ENCODE results near the gene EPHA6. TPM values are rescaled to one million over a fixed set of nuclear protein-coding genes. Genes with fewer than 3 reads are reported as not detected.

The EPHA6 gene
- total RNA-seq, 2 donors from 2014 or later = 0.22 to 3.0 TPM

- H3K4me1 ChIP-seq = peaks cover 4% of the 10 kb centered on the region
- H3K36me3 ChIP-seq = no peaks in the 10 kb centered on the region
- peak overlapping the region; percentile 74 for H3K9ac ChIP-seq (ENCODE audit: low read depth in 2 of 2, low read length in 2 of 2)
- intact Hi-C loops (cut with DNase I) = no loop called here
- H3K4me3 ChIP-seq = peak overlapping the region; percentile 87
- no peaks in the 10 kb centered on the region for H3K27me3 ChIP-seq
- TF ChIP-seq CTCF (IDR thresholded peaks at IDR 0.05) = no peak
- peak overlapping the region; percentile 80 for H3K27ac ChIP-seq
- no peaks in the 10 kb centered on the region for H3K9me3 ChIP-seq
- no peak for DNase-seq
These were observed 949.4 kb downstream of the EPHA6 start for GRCh38 chr3:97763586-97764406.

GRCh38 chr3:97764407-97765238 lies 950.2 kb downstream of the EPHA6 start, which contains the start of gene ARL6:
TSS of gene ARL6 (plus strand) at chr3:97764758. CDS start at chr3:97768108, 3,350 bp downstream.
- Histone ChIP-seq H3K27ac (peak within 1 kb of the TSS; percentile 80), H3K27me3 (no peaks in the 10 kb centered on the region), H3K36me3 (no peaks in the 10 kb centered on the region), H3K9ac (ENCODE audit: low read depth in 2 of 2, low read length in 2 of 2) (peak within 1 kb of the TSS; percentile 74), H3K4me1 (peaks cover 4% of the 10 kb centered on the region), H3K4me3 (peak within 1 kb of the TSS; percentile 87), H3K9me3 (no peaks in the 10 kb centered on the region)
- intact Hi-C loops (cut with DNase I) = no loop called here
- DNase-seq = peak; percentile 87
- TF ChIP-seq CTCF (IDR thresholded peaks at IDR 0.05) = no peak

GRCh38 chr3:97765336-97765735 lies 950.9 kb downstream of the EPHA6 start:
- Histone ChIP-seq H3K9ac (ENCODE audit: low read depth in 2 of 2, low read length in 2 of 2) (peak overlapping the region in 1 of 2 donors; percentile 74), H3K36me3 (no peaks in the 10 kb centered on the region), H3K4me1 (peaks cover 4% of the 10 kb centered on the region), H3K9me3 (no peaks in the 10 kb centered on the region), H3K27ac (no peak overlapping the region), H3K27me3 (no peaks in the 10 kb centered on the region), H3K4me3 (no peak overlapping the region)
- intact Hi-C loops (cut with DNase I) = no loop called here
- DNase-seq = no peak
- no peak for TF ChIP-seq CTCF (IDR thresholded peaks at IDR 0.05)

GRCh38 chr3:97772926-97773325 lies 958.5 kb downstream of the EPHA6 start:
- intact Hi-C loops (cut with DNase I) = no loop called here
- DNase-seq = no peak
- Histone ChIP-seq H3K27ac (no peak overlapping the region), H3K9me3 (no peaks in the 10 kb centered on the region), H3K4me3 (no peak overlapping the region), H3K9ac (ENCODE audit: low read depth in 2 of 2, low read length in 2 of 2) (no peak overlapping the region), H3K36me3 (no peaks in the 10 kb centered on the region), H3K27me3 (no peaks in the 10 kb centered on the region), H3K4me1 (no peaks in the 10 kb centered on the region)
- no peak for TF ChIP-seq CTCF (IDR thresholded peaks at IDR 0.05)

GRCh38 chr3:97778152-97778551 lies 963.8 kb downstream of the EPHA6 start:
- no peaks in the 10 kb centered on the region for H3K27me3 ChIP-seq

More at GRCh38 chr3:97778152-97778551, 963.8 kb downstream of the EPHA6 start:
- Histone ChIP-seq H3K27ac (no peak overlapping the region), H3K9me3 (no peaks in the 10 kb centered on the region), H3K36me3 (no peaks in the 10 kb centered on the region), H3K4me3 (no peak overlapping the region), H3K4me1 (no peaks in the 10 kb centered on the region), H3K9ac (ENCODE audit: low read depth in 2 of 2, low read length in 2 of 2) (no peak overlapping the region)
- TF ChIP-seq CTCF (IDR thresholded peaks at IDR 0.05) = no peak
- intact Hi-C loops (cut with DNase I) = no loop called here
- no peak for DNase-seq

Data from colonic mucosa (tissue), 4 donors.